ENCODE data around the gene CCDC148.

CCDC148 gene

GRCh38 chr2:158202161-158202815 is 254.3 kb downstream of the CCDC148 start:
- TF ChIP-seq SIN3A (IDR thresholded peaks at IDR 0.05; ENCODE audit: borderline replicate concordance, insufficient read depth, low read length) (no peak), POLR2AphosphoS5 (IDR thresholded peaks at IDR 0.05; ENCODE audit: low read depth, low read length) (no peak), REST (IDR thresholded peaks at IDR 0.05; ENCODE audit: insufficient read depth in 1 of 2, low read depth in 2 of 2, low read length in 2 of 2) (no peak), TAF1 (IDR thresholded peaks at IDR 0.05; ENCODE audit: borderline replicate concordance, insufficient read depth, low read length) (no peak), FOXP2 (optimal IDR thresholded peaks at IDR 0.05; ENCODE audit: borderline replicate concordance, extremely low read depth, extremely low read length, insufficient read depth) (no peak)

- TF ChIP-seq SIN3A (IDR thresholded peaks at IDR 0.05; ENCODE audit: borderline replicate concordance, insufficient read depth, low read length) (no peak), POLR2AphosphoS5 (IDR thresholded peaks at IDR 0.05; ENCODE audit: low read depth, low read length) (no peak), FOXP2 (optimal IDR thresholded peaks at IDR 0.05; ENCODE audit: borderline replicate concordance, extremely low read depth, extremely low read length, insufficient read depth) (no peak), TAF1 (IDR thresholded peaks at IDR 0.05; ENCODE audit: borderline replicate concordance, insufficient read depth, low read length) (no peak), REST (IDR thresholded peaks at IDR 0.05; ENCODE audit: insufficient read depth in 1 of 2, low read depth in 2 of 2, low read length in 2 of 2) (no peak)
Measured at GRCh38 chr2:158199928-158200650, 256.5 kb downstream of the CCDC148 start.

GRCh38 chr2:158197940-158198339 is 258.6 kb downstream of the CCDC148 start:
- TF ChIP-seq POLR2AphosphoS5 (IDR thresholded peaks at IDR 0.05; ENCODE audit: low read depth, low read length) (no peak), FOXP2 (optimal IDR thresholded peaks at IDR 0.05; ENCODE audit: borderline replicate concordance, extremely low read depth, extremely low read length, insufficient read depth) (no peak)

GRCh38 chr2:158194229-158194628 is 262.3 kb downstream of the CCDC148 start:
- TF ChIP-seq REST (IDR thresholded peaks at IDR 0.05; ENCODE audit: insufficient read depth in 1 of 2, low read depth in 2 of 2, low read length in 2 of 2) = no peak
- TF ChIP-seq POLR2AphosphoS5 (IDR thresholded peaks at IDR 0.05; ENCODE audit: low read depth, low read length) = no peak
- TF ChIP-seq SIN3A (IDR thresholded peaks at IDR 0.05; ENCODE audit: borderline replicate concordance, insufficient read depth, low read length) = no peak
- TF ChIP-seq TAF1 (IDR thresholded peaks at IDR 0.05; ENCODE audit: borderline replicate concordance, insufficient read depth, low read length) = no peak

GRCh38 chr2:158192515-158193443 is 263.8 kb downstream of the CCDC148 start:
- TF ChIP-seq POLR2AphosphoS5 (IDR thresholded peaks at IDR 0.05; ENCODE audit: low read depth, low read length) (no peak), REST (IDR thresholded peaks at IDR 0.05; ENCODE audit: insufficient read depth in 1 of 2, low read depth in 2 of 2, low read length in 2 of 2) (no peak), FOXP2 (optimal IDR thresholded peaks at IDR 0.05; ENCODE audit: borderline replicate concordance, extremely low read depth, extremely low read length, insufficient read depth) (no peak), SIN3A (IDR thresholded peaks at IDR 0.05; ENCODE audit: borderline replicate concordance, insufficient read depth, low read length) (no peak), TAF1 (IDR thresholded peaks at IDR 0.05; ENCODE audit: borderline replicate concordance, insufficient read depth, low read length) (no peak)
